VCaP (cell line): Measurements from ENCODE around the gene NCAPG2.
A peak's percentile ranks its signal among the peaks of the same experiment; 100 is the strongest.

Experiments used
- H3K27ac ChIP-seq: fragments of 450-650 bp; 2 replicates; pipeline ENCODE4 v1.5.1; 2017
- TF ChIP-seq, protein P1 (sequence below): fragments of 450-650 bp; conservative IDR thresholded peaks from 2 replicates; pipeline ENCODE4 v1.5.1; 2017; ENCODE audit warnings: mild to moderate bottlenecking, moderate library complexity

Gene NCAPG2

DNA sequence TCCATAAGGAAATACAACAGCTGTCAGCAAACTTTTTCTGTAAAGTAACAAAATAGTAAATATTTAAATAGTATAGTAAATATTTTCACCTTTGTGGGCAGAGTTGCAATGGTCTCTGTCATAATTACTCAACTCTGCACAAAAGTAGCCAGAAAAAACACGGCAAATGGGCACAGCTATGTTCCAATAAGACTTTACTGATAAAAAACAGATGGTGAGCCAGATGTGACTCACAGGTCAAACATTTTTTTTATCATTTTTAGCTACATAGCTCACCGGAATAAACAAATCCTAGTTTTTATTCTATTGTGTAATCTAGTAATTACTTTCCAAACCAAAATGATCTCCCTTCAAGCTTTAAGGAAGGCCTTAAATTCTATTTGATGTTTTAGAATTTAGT, 55.3 kb downstream of the NCAPG2 start:
- H3K27ac ChIP-seq: no peak overlapping the region
- TF ChIP-seq, protein P1, sequence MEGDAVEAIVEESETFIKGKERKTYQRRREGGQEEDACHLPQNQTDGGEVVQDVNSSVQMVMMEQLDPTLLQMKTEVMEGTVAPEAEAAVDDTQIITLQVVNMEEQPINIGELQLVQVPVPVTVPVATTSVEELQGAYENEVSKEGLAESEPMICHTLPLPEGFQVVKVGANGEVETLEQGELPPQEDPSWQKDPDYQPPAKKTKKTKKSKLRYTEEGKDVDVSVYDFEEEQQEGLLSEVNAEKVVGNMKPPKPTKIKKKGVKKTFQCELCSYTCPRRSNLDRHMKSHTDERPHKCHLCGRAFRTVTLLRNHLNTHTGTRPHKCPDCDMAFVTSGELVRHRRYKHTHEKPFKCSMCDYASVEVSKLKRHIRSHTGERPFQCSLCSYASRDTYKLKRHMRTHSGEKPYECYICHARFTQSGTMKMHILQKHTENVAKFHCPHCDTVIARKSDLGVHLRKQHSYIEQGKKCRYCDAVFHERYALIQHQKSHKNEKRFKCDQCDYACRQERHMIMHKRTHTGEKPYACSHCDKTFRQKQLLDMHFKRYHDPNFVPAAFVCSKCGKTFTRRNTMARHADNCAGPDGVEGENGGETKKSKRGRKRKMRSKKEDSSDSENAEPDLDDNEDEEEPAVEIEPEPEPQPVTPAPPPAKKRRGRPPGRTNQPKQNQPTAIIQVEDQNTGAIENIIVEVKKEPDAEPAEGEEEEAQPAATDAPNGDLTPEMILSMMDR: no peak

DNA sequence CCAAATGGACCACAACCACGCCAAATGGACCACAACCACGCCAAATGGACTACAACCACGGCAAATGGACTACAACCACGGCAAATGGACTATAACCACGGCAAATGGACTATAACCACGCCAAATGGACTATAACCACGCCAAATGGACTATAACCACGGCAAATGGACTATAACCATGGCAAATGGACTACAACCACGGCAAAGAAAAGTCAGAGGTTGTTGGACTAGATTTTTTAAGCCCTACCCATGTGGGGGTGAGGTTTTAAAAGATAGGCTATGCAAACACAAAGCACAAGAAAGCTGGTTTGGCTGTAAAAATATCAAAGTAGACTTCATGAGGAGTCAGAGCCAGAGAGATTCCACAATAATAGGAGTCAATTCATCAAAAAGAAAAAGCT, 55.8 kb downstream of the NCAPG2 start:
- H3K27ac ChIP-seq: no peak overlapping the region
- TF ChIP-seq, protein P1: no peak

DNA sequence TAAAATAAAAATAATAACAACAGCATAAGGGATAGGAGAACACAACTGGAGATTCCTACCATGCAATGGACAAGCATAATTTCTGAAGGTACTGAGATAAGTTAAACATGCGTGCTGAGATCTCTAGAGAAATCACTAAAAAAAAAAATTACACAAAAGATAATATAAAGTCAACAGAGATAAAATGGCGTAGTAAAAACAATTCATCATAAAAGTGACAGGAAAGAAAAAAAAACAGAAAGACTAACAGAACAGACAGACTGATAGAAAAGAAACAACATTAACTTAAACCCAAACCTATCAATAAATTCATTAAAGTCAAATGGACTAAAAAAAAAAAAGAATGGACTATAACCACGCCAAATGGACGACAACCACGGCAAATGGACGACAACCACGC, 56.4 kb downstream of the NCAPG2 start:
- H3K27ac ChIP-seq: no peak overlapping the region
- TF ChIP-seq, protein P1: no peak

DNA sequence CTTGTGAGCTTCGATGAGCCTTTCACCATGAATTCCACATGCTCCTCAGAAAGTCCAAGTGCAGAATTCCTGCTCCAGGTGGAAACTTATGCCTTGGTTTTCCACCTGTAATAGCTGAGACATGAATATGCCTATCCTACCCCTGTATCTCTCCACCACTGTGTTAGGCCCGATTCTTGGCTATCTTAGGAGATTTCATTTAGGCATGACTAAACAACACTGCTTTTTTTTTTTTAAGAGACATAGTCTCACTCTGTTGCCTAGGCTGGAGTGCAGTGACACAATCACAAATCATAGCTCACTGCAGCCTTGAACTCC, 57.2 kb downstream of the NCAPG2 start:
- H3K27ac ChIP-seq: no peak overlapping the region
- TF ChIP-seq, protein P1: peak; percentile 26; the same call in 1 of the 2 replicates

DNA sequence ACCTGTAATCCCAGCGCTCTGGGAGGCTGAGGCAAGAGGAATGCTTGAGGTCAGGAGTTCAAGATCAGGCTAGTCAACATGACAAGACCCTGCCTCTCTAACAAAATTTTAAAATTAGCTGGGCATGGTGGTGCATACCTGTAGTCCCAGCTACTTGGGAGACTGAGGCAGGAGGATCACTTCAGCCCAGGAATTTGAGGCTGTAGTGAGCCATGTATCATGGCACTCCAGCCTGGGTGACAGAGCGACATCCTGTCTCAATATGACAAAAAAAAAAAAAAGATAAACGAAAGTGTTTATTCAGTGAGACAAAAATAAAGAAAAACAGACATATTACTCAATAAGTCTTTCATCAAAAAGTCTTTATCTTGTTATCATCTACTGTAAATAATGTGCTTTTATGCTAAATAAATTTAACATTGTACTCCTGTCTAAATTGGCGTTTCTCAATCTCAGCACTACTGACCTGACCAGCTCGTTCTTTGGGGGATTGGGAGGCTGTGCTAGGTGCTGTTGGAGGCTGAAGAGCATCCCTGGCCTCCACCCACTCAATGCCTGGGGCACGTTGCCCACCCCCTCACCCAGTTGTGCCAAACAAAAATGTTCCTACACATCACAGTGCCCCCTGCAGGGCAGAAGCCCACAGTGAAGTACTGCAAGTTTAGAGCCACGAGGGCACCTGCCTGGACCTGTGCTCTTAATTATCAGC, 57.7 kb downstream of the NCAPG2 start:
- TF ChIP-seq, protein P1: peak; percentile 71

DNA sequence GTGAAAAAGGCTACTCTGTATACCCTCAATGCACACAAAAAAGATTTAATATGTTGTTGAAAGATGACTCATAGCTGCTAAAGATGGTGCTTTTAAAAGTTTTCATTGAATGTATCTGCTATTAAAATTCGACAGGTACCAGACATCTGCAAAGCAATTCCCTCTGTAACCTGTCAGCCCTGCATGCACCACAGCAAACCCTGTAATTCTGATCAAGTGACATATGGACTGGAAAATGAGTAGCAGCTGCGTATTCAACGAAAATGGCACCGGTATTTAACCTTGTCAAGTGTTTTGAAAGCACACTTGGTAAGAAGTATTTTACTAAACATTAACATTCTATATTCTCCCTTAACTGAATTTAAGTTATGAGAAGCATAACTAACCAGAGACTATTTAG, 58.8 kb downstream of the NCAPG2 start:
- H3K27ac ChIP-seq: no peak overlapping the region
- TF ChIP-seq, protein P1: no peak

More for the DNA sequence above, 57.7 kb downstream of the NCAPG2 start:
- H3K27ac ChIP-seq: no peak overlapping the region

DNA sequence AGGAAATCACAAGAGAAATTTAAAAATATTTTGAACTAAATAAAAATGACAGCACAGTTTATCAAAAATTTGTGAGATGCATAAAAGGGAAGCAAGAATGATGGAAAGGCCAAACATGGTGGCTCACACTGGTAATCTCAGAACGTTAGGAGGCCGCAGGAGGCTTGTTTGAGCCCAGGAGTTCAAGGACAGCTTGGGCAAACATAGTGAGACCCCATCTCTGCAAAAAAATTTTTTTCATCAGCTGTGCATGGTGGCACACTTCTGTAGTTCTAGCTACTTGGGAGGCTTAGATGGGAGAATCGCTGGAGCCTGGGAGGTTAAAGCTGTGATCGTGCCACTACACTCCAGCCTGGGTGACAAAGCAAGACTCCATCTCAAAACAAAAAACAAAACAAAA, 62.5 kb downstream of the NCAPG2 start:
- H3K27ac ChIP-seq: no peak overlapping the region

More for the DNA sequence above, 62.5 kb downstream of the NCAPG2 start:
- TF ChIP-seq, protein P1: no peak
